CD14-positive monocyte (primary cell): Measurements from ENCODE around the gene NUDT9. TPM values are rescaled to one million over a fixed set of nuclear protein-coding genes. Genes with fewer than 3 reads are reported as not detected.

Experiments used
- DNase-seq, 3 donors: peaks; one replicate each; pipeline ENCODE4 v3.0.0-alpha.2; 2011 to 2022
- H2AFZ ChIP-seq: 2 replicates; pipeline ENCODE4 v1.6.0; 2012; ENCODE audit warnings: mild to moderate bottlenecking, low read depth, low read length, inconsistent platforms; ENCODE audit not compliant: insufficient read depth, poor library complexity, severe bottlenecking
- H3K27ac ChIP-seq, 2 donors: 1 replicate in 1 of 2; 2 replicates in 1 of 2; pipeline ENCODE4 v1.5.1; 2012 to 2013; ENCODE audit warnings: low read length in 2 of 2, control low read depth in 1 of 2, inconsistent platforms in 1 of 2, low read depth in 1 of 2, mild to moderate bottlenecking in 1 of 2
- H3K27me3 ChIP-seq, 2 donors: one replicate each; pipeline versions ENCODE4 v1.6.0 to v1.6.1; 2011 to 2013; ENCODE audit warnings: low read length in 2 of 2; ENCODE audit not compliant: control insufficient read depth in 2 of 2, insufficient read depth in 2 of 2
- H3K36me3 ChIP-seq, 2 donors: replicated peaks in 1 of 2; 1 replicate in 1 of 2; 2 replicates in 1 of 2; pipeline versions ENCODE4 v1.5.1 to v1.6.1; 2012 to 2013; ENCODE audit warnings: low read length in 2 of 2, control low read depth in 1 of 2, inconsistent platforms in 1 of 2, mild to moderate bottlenecking in 1 of 2; ENCODE audit not compliant: insufficient read depth in 2 of 2, control insufficient read depth in 1 of 2
- H3K4me1 ChIP-seq, 2 donors: 1 replicate in 1 of 2; 2 replicates in 1 of 2; pipeline versions ENCODE4 v1.5.1 to v1.6.1; 2012 to 2013; ENCODE audit warnings: low read length in 2 of 2, control low read depth in 1 of 2, inconsistent platforms in 1 of 2, mild to moderate bottlenecking in 1 of 2, moderate library complexity in 1 of 2; ENCODE audit not compliant: insufficient read depth in 2 of 2, control insufficient read depth in 1 of 2
- H3K4me2 ChIP-seq: replicated peaks from 2 replicates; pipeline ENCODE3; 2012; ENCODE audit warnings: low read length, moderate library complexity, mild to moderate bottlenecking; ENCODE audit not compliant: poor library complexity, severe bottlenecking; ENCODE audit errors: extremely low read depth
- H3K4me3 ChIP-seq, 3 experiments: fragments of 200-600 bp in 1 of 3; sonication (generic) in 1 of 3; replicated peaks in 1 of 3; 1 replicate in 2 of 3; 2 replicates in 1 of 3; pipeline ENCODE4 v1.5.1; 2011 to 2013; ENCODE audit warnings: low read length in 3 of 3, mild to moderate bottlenecking in 3 of 3, control low read depth in 2 of 3, low read depth in 2 of 3, inconsistent platforms in 1 of 3, moderate library complexity in 1 of 3
- H3K79me2 ChIP-seq: 2 replicates; pipeline ENCODE4 v1.6.0; 2012; ENCODE audit warnings: mild to moderate bottlenecking, control low read depth, inconsistent platforms, low read length, moderate library complexity; ENCODE audit not compliant: insufficient read depth
- H3K9ac ChIP-seq: 2 replicates; pipeline ENCODE4 v1.6.0; 2017; ENCODE audit warnings: low read length, mild to moderate bottlenecking; ENCODE audit not compliant: insufficient read depth, poor library complexity, severe bottlenecking
- H3K9me3 ChIP-seq, 2 donors: replicated peaks in 1 of 2; 1 replicate in 1 of 2; 2 replicates in 1 of 2; pipeline versions ENCODE4 v1.5.1 to v1.6.1; 2012 to 2013; ENCODE audit warnings: low read length in 2 of 2, control low read depth in 1 of 2; ENCODE audit not compliant: control insufficient read depth in 1 of 2, insufficient read depth in 1 of 2
- H4K20me1 ChIP-seq: 2 replicates; pipeline ENCODE4 v1.6.0; 2012; ENCODE audit warnings: mild to moderate bottlenecking, low read length, control low read depth, moderate library complexity; ENCODE audit not compliant: insufficient read depth
- H3K27ac Mint-ChIP-seq, 7 donors: one replicate each; pipeline ENCODE4 v1.8.0; 2020; ENCODE audit warnings: mild to moderate bottlenecking in 7 of 7, mixed read lengths in 7 of 7, moderate library complexity in 6 of 7, inconsistent platforms in 2 of 7
- H3K27me3 Mint-ChIP-seq, 3 donors: one replicate each; pipeline ENCODE4 v1.8.0; 2021 to 2022; ENCODE audit warnings: low read depth in 3 of 3, mild to moderate bottlenecking in 3 of 3, mixed read lengths in 3 of 3, moderate library complexity in 3 of 3, inconsistent platforms in 1 of 3
- H3K36me3 Mint-ChIP-seq, 2 donors: one replicate each; pipeline ENCODE4 v1.8.0; 2020; ENCODE audit warnings: mixed read lengths in 2 of 2, inconsistent platforms in 1 of 2, mild to moderate bottlenecking in 1 of 2
- H3K4me1 Mint-ChIP-seq: one replicate; pipeline ENCODE4 v1.8.0; 2020; ENCODE audit warnings: mild to moderate bottlenecking, mixed read lengths
- H3K4me3 Mint-ChIP-seq, 2 donors: one replicate each; pipeline ENCODE4 v1.8.0; 2020; ENCODE audit warnings: mild to moderate bottlenecking in 2 of 2, mixed read lengths in 2 of 2, moderate library complexity in 1 of 2
- H3K9me3 Mint-ChIP-seq, 7 donors: one replicate each; pipeline ENCODE4 v1.8.0; 2020 to 2022; ENCODE audit warnings: mixed read lengths in 7 of 7, mild to moderate bottlenecking in 6 of 7, moderate library complexity in 6 of 7, inconsistent platforms in 2 of 7
- CTCF ChIP-seq: fragments of 200-600 bp; IDR thresholded peaks from one replicate; pipeline ENCODE4 v1.8.0; 2022; ENCODE audit warnings: antibody characterized with exemption, mild to moderate bottlenecking
- WGBS: methylation state at CpG from one replicate; pipeline ENCODE4 v1.1.5; 2013; ENCODE audit warnings: missing lambda C conversion rate; ENCODE audit not compliant: insufficient coverage; 5-methylcytosine and 5-hydroxymethylcytosine counted together
- intact Hi-C, 2 donors: fragments of 100-400 bp; cut with micrococcal nuclease; formaldehyde crosslinking; loops; one replicate each; pipeline versions ENCODE4 v1.15.0 to v1.15.1; 2023
- polyA plus RNA-seq, 3 donors: library from polyadenylated mRNA; depleted of rRNA in 1 of 3; unstranded in 2 of 3; stranded (reverse) in 1 of 3; fragments of 300-500 nt in 2 of 3; fragments of >200 nt in 1 of 3; fragmentation: Illumina TruSeq in 2 of 3; gene quantifications; 1 replicate in 2 of 3; 2 replicates in 1 of 3; pipeline ENCODE4 v1.2.3, GENCODE V29; 2012 to 2021

Gene NUDT9
- polyA plus RNA-seq, 3 donors: 9.6 to 14.3 (median 12.5) TPM

GRCh38 chr4:87476934-87477333, 54.6 kb downstream of the NUDT9 start:
- no CpG with 5 or more reads among the region's 3 CpGs for WGBS
- intact Hi-C loops: no loop called here
- no peaks in the 10 kb centered on the region for H3K36me3 Mint-ChIP-seq

GRCh38 chr4:87478732-87479250, 56.4 kb downstream of the NUDT9 start:
- no peak overlapping the region for H3K4me3 Mint-ChIP-seq
- Histone ChIP-seq H4K20me1 (no peaks in the 10 kb centered on the region), H3K27ac (no peak overlapping the region), H3K9me3 (no peaks in the 10 kb centered on the region), H3K36me3 (no peaks in the 10 kb centered on the region), H3K4me3 (no peak overlapping the region), H2AFZ (no peak overlapping the region), H3K4me2 (no peak overlapping the region), H3K79me2 (no peaks in the 10 kb centered on the region), H3K4me1 (no peaks in the 10 kb centered on the region), H3K9ac (no peak overlapping the region), H3K27me3 (no peaks in the 10 kb centered on the region)
- WGBS: no CpG with 5 or more reads among the region's 1 CpG
- no peaks in the 10 kb centered on the region for H3K36me3 Mint-ChIP-seq
- TF ChIP-seq CTCF: no peak
- intact Hi-C loops: no loop called here
- H3K9me3 Mint-ChIP-seq: peaks cover 0 to 6% (median 3%) of the 10 kb centered on the region in 7 donors
- H3K4me1 Mint-ChIP-seq: no peaks in the 10 kb centered on the region
- no peak overlapping the region for H3K27ac Mint-ChIP-seq
- H3K27me3 Mint-ChIP-seq: peaks cover 0 to 5% (median 2%) of the 10 kb centered on the region in 3 donors
- no peak for DNase-seq

More at GRCh38 chr4:87476934-87477333, 54.6 kb downstream of the NUDT9 start:
- Mint-ChIP-seq H3K27me3 (peaks cover 0 to 5% (median 2%) of the 10 kb centered on the region in 3 donors), H3K4me3 (no peak overlapping the region), H3K27ac (no peak overlapping the region), H3K4me1 (no peaks in the 10 kb centered on the region), H3K9me3 (no peaks in the 10 kb centered on the region)
- Histone ChIP-seq H3K9me3 (no peaks in the 10 kb centered on the region), H3K27ac (no peak overlapping the region), H3K27me3 (no peaks in the 10 kb centered on the region), H3K4me1 (no peaks in the 10 kb centered on the region), H2AFZ (no peak overlapping the region), H3K4me2 (no peak overlapping the region), H3K36me3 (no peaks in the 10 kb centered on the region), H3K9ac (no peak overlapping the region), H3K79me2 (no peaks in the 10 kb centered on the region), H3K4me3 (no peak overlapping the region), H4K20me1 (no peaks in the 10 kb centered on the region)
- TF ChIP-seq CTCF: no peak
- no peak for DNase-seq
